A673 (cell line): Measurements from ENCODE around the gene PRDM16. TPM values are rescaled to one million over a fixed set of nuclear protein-coding genes. Genes with fewer than 3 reads are reported as not detected.

ENCODE experiments used
- BruUV-seq: library from RNA; stranded (reverse); fragments of 400-500 nt; replicated peaks from 2 replicates; lab custom pipeline; 2021; lab: Mats Ljungman, UMichigan
- CTCF ChIA-PET: fragments of 300-600 bp; sonication (Branson Sonifier 250); formaldehyde crosslinking; loops from one replicate; lab custom pipeline; 2022; ENCODE audit warnings: antibody characterized with exemption; lab: Charles Lee
- POLR2A ChIA-PET: fragments of 300-600 bp; sonication (Branson Sonifier 250); formaldehyde crosslinking; loops from one replicate; lab custom pipeline; 2022; ENCODE audit warnings: antibody characterized with exemption; ENCODE audit not compliant: low non-redundant PET; lab: Charles Lee
- DNase-seq: peaks from one replicate; pipeline ENCODE4 v3.0.0-alpha.2; 2015; ENCODE audit warnings: low spot score
- H3K27ac ChIP-seq: fragments of 200-600 bp; sonication (generic); 2 replicates; pipeline ENCODE4 v1.5.1; 2016; ENCODE audit warnings: mixed run types, low read depth, mild to moderate bottlenecking, mixed read lengths, antibody characterized with exemption, low read length; ENCODE audit not compliant: poor library complexity, severe bottlenecking
- H3K27me3 ChIP-seq: fragments of 200-600 bp; sonication (generic); replicated peaks from 2 replicates; pipeline ENCODE4 v1.6.1; 2017; ENCODE audit warnings: mixed run types, low read depth, mild to moderate bottlenecking, mixed read lengths, antibody characterized with exemption, low read length; ENCODE audit not compliant: insufficient read depth, poor library complexity
- H3K36me3 ChIP-seq: fragments of 200-600 bp; sonication (generic); 2 replicates; pipeline ENCODE4 v1.6.1; 2016; ENCODE audit warnings: mixed run types, mild to moderate bottlenecking, mixed read lengths, antibody characterized with exemption, low read length; ENCODE audit not compliant: insufficient read depth, poor library complexity, severe bottlenecking
- H3K4me1 ChIP-seq: fragments of 200-600 bp; sonication (generic); 2 replicates; pipeline ENCODE4 v1.6.1; 2017; ENCODE audit warnings: mixed run types, mild to moderate bottlenecking, mixed read lengths, antibody characterized with exemption, low read length; ENCODE audit not compliant: insufficient read depth, poor library complexity, severe bottlenecking
- H3K4me3 ChIP-seq: fragments of 200-600 bp; sonication (generic); 2 replicates; pipeline ENCODE4 v1.5.1; 2016; ENCODE audit warnings: low read depth, mixed run types, mild to moderate bottlenecking, mixed read lengths, low read length; ENCODE audit not compliant: poor library complexity, severe bottlenecking
- H3K9me3 ChIP-seq: fragments of 200-600 bp; sonication (generic); 2 replicates; pipeline ENCODE4 v1.6.1; 2016; ENCODE audit warnings: mixed run types, low read depth, mild to moderate bottlenecking, mixed read lengths, antibody characterized with exemption, low read length; ENCODE audit not compliant: poor library complexity, severe bottlenecking
- EZH2 ChIP-seq: fragments of 200-600 bp; sonication (generic); IDR thresholded peaks from 2 replicates; pipeline ENCODE4 v1.6.1; 2017; ENCODE audit warnings: borderline replicate concordance, low read depth, mild to moderate bottlenecking, mixed read lengths, antibody characterized with exemption, low read length; ENCODE audit not compliant: poor library complexity, severe bottlenecking
- intact Hi-C: fragments of 100-400 bp; cut with micrococcal nuclease; formaldehyde crosslinking; loops from one replicate; pipeline ENCODE4 v1.10.0; 2022; ENCODE audit not compliant: unreplicated experiment
- total RNA-seq: library from RNA; stranded (reverse); gene quantifications from 2 replicates; pipeline ENCODE4 v1.2.3, GENCODE V29; 2021
- TF ChIP-seq, protein P1 (sequence below): fragments of 300-800, 200-600 bp; sonication (generic); conservative IDR thresholded peaks from 2 replicates; pipeline ENCODE4 v1.5.1; 2017; ENCODE audit warnings: low read depth, mild to moderate bottlenecking, antibody characterized with exemption, low read length, moderate library complexity, mixed read lengths

PRDM16 gene
- total RNA-seq, 1 experiment from 2014 or later: 0.49 TPM

DNA sequence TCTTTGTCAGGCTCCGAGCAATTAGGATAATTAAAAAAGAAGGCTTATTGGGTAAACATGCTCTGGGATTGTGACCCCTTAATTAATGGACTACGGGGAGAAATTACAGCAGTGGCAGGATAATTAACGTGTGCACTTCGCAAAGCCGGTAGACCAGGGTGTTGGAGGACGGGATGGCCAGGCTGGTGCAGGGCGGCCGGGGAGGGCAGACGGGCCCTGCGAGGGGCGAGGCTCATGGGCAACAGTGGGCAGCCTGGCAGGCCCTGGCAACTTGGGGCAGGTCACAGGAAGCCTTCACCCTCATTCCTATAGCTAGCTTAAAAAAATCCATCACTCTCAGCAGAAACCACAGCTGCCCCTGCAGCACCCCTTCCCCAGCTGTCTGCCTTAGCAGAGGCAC, 199.3 kb downstream of the PRDM16 start:
- Histone ChIP-seq H3K27me3 (peaks cover 8% of the 10 kb centered on the region), H3K36me3 (no peaks in the 10 kb centered on the region), H3K9me3 (no peaks in the 10 kb centered on the region), H3K4me1 (no peaks in the 10 kb centered on the region), H3K4me3 (no peak overlapping the region), H3K27ac (no peak overlapping the region)
- DNase-seq: no peak
- TF ChIP-seq, protein P1, sequence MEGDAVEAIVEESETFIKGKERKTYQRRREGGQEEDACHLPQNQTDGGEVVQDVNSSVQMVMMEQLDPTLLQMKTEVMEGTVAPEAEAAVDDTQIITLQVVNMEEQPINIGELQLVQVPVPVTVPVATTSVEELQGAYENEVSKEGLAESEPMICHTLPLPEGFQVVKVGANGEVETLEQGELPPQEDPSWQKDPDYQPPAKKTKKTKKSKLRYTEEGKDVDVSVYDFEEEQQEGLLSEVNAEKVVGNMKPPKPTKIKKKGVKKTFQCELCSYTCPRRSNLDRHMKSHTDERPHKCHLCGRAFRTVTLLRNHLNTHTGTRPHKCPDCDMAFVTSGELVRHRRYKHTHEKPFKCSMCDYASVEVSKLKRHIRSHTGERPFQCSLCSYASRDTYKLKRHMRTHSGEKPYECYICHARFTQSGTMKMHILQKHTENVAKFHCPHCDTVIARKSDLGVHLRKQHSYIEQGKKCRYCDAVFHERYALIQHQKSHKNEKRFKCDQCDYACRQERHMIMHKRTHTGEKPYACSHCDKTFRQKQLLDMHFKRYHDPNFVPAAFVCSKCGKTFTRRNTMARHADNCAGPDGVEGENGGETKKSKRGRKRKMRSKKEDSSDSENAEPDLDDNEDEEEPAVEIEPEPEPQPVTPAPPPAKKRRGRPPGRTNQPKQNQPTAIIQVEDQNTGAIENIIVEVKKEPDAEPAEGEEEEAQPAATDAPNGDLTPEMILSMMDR: no peak
- TF ChIP-seq EZH2: no peak
- BruUV-seq: no TSS peak
- CTCF ChIA-PET: no interaction called here
- intact Hi-C loops: no loop called here
- POLR2A ChIA-PET: no interaction called here

DNA sequence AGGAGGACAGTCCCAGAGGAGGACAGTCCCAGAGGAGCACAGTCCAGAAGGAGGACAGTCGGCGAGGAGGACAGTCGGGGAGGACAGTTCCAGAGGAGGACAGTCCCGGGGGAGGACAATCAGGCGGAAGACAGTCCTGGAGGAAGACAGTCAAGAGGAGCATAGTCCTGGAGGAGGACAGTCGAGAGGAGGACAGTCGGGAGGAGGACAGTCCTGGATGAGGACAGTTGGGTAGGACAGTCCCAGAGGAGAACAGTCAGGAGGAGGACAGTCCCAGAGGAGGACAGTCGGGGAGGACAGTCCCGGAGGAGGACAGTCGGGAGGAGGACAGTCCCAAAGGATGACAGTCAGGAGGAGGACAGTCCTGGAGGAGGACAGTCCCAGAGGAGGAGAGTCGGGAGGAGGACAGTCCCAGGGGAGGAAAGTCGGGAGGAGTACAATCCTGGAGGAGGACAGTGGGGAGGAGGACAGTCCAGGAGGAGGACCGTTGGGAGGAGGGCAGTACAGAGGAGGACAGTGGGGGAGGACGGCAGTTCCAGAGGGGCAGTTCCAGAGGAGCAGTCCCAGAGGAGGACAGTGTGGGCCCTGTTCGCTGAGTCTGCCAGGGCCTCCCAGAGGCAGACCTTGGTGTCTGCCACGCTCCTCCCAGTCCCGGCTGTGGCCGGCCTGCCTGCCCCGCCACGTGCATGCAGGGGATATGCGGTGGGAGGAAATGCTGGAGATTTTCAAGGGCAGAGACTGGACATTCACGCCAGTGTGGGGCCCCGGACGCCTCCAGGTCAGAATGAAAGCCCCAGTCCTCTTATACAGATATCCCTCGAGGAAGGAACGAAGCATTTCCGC, 201.6 kb downstream of the PRDM16 start:
- Histone ChIP-seq H3K4me1 (no peaks in the 10 kb centered on the region), H3K27me3 (peaks cover 13% of the 10 kb centered on the region), H3K9me3 (no peaks in the 10 kb centered on the region), H3K36me3 (no peaks in the 10 kb centered on the region), H3K4me3 (no peak overlapping the region), H3K27ac (no peak overlapping the region)
- POLR2A ChIA-PET: no interaction called here
- no peak for DNase-seq
- intact Hi-C loops: no loop called here
- CTCF ChIA-PET: no interaction called here
- TF ChIP-seq, protein P1: no peak
- TF ChIP-seq EZH2: no peak
- BruUV-seq: no TSS peak

DNA sequence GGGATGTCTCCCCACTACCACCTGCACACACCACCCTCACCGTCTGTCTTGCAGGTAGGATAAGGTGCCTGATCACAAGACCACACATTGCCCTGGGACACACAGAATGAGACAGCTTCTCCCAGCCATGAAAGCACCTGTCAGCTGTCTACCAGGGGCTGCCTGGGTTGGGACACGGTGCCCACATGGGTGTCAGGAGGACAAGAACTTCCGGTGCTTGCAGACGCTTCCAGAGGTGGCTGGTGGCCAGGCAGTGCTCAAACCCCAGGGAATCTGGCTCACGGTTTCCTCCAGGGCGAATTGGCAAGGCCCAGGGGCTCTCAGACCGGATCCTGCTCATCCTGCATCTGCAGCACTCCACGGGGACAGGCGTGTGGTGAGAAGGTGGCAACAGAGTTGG, 202.9 kb downstream of the PRDM16 start:
- intact Hi-C loops: no loop called here
- ChIA-PET CTCF (no interaction called here), POLR2A (no interaction called here)
- Histone ChIP-seq H3K4me1 (no peaks in the 10 kb centered on the region), H3K27me3 (peaks cover 22% of the 10 kb centered on the region), H3K9me3 (no peaks in the 10 kb centered on the region), H3K27ac (no peak overlapping the region), H3K4me3 (no peak overlapping the region), H3K36me3 (no peaks in the 10 kb centered on the region)
- BruUV-seq: no TSS peak
- no peak for DNase-seq
- TF ChIP-seq, protein P1: no peak
- TF ChIP-seq EZH2: no peak
